Body of pancreas (tissue), 4 donors: Measurements from ENCODE around the gene HPS5. TPM values are rescaled to one million over a fixed set of nuclear protein-coding genes. Genes with fewer than 3 reads are reported as not detected.

Experiments used
- ATAC-seq: fragments of 150-250 bp; one replicate; pipeline ENCODE4 v1.9.1; 2016
- DNase-seq, 4 donors: peaks; one replicate each; pipeline ENCODE4 v3.0.0-alpha.2; 2019
- H3K27ac ChIP-seq, 4 donors: fragments of 200-600 bp; sonication (generic); 1 replicate in 3 of 4; 2 replicates in 1 of 4; pipeline versions ENCODE4 v1.5.1 to v1.6.1; 2016 to 2019; ENCODE audit warnings: mild to moderate bottlenecking in 1 of 4, mixed read lengths in 1 of 4, moderate library complexity in 1 of 4
- H3K27me3 ChIP-seq, 2 donors: fragments of 200-600 bp; sonication (generic); one replicate each; pipeline ENCODE4 v1.6.0; 2016; ENCODE audit warnings: mild to moderate bottlenecking in 1 of 2
- H3K36me3 ChIP-seq, 2 donors: fragments of 200-600 bp; sonication (generic); replicated peaks in 1 of 2; 2 replicates each; pipeline ENCODE4 v1.5.1; 2016; ENCODE audit warnings: low read depth in 2 of 2; ENCODE audit not compliant: insufficient read depth in 1 of 2
- H3K4me1 ChIP-seq: fragments of 200-600 bp; sonication (generic); one replicate; pipeline ENCODE4 v1.6.0; 2016
- H3K4me3 ChIP-seq, 2 donors: fragments of 200-600 bp; sonication (generic); 1 replicate in 1 of 2; 2 replicates in 1 of 2; pipeline ENCODE4 v1.5.1; 2016 to 2019
- H3K9me3 ChIP-seq, 3 donors: fragments of 200-600 bp; sonication (generic); 1 replicate in 2 of 3; 2 replicates in 1 of 3; pipeline ENCODE4 v1.5.1; 2016
- CTCF ChIP-seq, 7 experiments: fragments of 450-650 bp in 4 of 7; fragments of 200-600 bp in 3 of 7; sonication (generic) in 3 of 7; IDR thresholded peaks; one replicate each; pipeline ENCODE4 v1.5.1; 2016 to 2019; ENCODE audit warnings: antibody characterized with exemption in 7 of 7
- POLR2A ChIP-seq, 3 donors: fragments of 450-650 bp; IDR thresholded peaks; one replicate each; pipeline ENCODE4 v1.6.1; 2016; ENCODE audit warnings: antibody characterized with exemption in 3 of 3, mild to moderate bottlenecking in 2 of 3
- WGBS, 2 donors: methylation state at CpG; one replicate each; pipeline ENCODE4 v1.1.5; 2017; 5-methylcytosine and 5-hydroxymethylcytosine counted together
- intact Hi-C: fragments of 100-400 bp; cut with DNase I; formaldehyde crosslinking; loops from one replicate; pipeline ENCODE4 v1.15.1; 2023
- total RNA-seq, 2 donors: library from RNA; depleted of rRNA; stranded (reverse); fragments of >200 nt; gene quantifications; one replicate each; pipeline ENCODE4 v1.1.0, GENCODE V29; 2016

The HPS5 gene
- total RNA-seq, 2 donors from 2014 or later = 8.3 to 47.5 TPM

DNA sequence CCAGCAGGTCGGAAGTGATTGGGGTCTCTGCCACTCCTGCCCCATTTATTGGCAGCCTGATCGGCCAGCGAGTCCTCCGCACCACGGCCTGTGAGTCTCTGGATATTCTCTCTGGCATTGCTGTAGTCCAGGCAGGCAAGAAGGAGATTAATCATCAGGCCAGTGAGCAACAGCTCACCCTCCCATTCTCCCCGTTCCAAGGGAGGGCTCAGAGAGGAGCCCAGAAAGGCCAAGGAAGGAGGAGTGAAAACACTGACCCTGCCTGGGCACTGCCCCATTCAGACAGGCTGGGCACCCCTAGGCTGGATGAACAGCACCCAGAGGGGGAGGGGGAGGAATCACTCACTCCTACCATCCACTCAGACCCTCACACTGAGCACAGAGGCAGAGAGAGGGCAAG, 76.5 kb downstream of the HPS5 start:
- intact Hi-C loops = no loop called here
- ATAC-seq (no peak), DNase-seq (no peak)
- Histone ChIP-seq H3K9me3 (no peaks in the 10 kb centered on the region), H3K36me3 (no peaks in the 10 kb centered on the region), H3K27me3 (no peaks in the 10 kb centered on the region), H3K4me1 (no peaks in the 10 kb centered on the region), H3K4me3 (no peak overlapping the region), H3K27ac (no peak overlapping the region)
- 52 to 59% methylated on average over 6 of the region's 6 CpGs for WGBS, 2 donors
- TF ChIP-seq POLR2A (IDR thresholded peaks at IDR 0.05) (no peak), CTCF (IDR thresholded peaks at IDR 0.05) (no peak)

- 0% methylated on average over 1 of the region's 1 CpG for WGBS, 2 donors
- Histone ChIP-seq H3K27ac (no peak overlapping the region), H3K9me3 (no peaks in the 10 kb centered on the region), H3K27me3 (no peaks in the 10 kb centered on the region), H3K4me3 (no peak overlapping the region), H3K36me3 (no peaks in the 10 kb centered on the region), H3K4me1 (no peaks in the 10 kb centered on the region)
- intact Hi-C loops = no loop called here
- ATAC-seq = peak; percentile 50
- no peak for TF ChIP-seq POLR2A (IDR thresholded peaks at IDR 0.05)
- peak; percentile 47 to 86 (median 70) for TF ChIP-seq CTCF (IDR thresholded peaks at IDR 0.05)
- peak; percentile 57 to 75 (median 59) for DNase-seq
These were observed 78.1 kb downstream of the HPS5 start for GRCh38 chr11:18243783-18244362.

DNA sequence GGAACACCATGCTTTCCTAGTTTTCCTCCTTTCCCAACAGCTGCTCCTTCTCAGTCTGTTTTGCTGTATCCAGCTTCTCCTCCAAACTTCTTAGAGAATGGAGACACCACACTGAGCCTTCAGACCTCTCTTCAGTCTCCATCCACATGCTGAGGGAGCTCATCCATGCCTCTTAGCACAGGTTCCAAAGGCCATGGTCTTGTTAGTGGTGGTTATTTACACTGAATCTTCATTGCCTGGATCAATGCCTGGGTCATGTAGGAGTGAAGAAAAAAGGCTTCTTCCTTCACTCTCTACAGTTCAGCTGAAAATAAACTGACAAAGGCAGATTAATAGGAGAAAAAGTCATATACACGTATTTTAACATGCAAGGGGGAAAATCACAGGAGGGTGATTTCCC, 82.3 kb downstream of the HPS5 start:
- 57 to 69% methylated on average over 1 of the region's 1 CpG for WGBS, 2 donors
- no peaks in the 10 kb centered on the region for H3K36me3 ChIP-seq
- TF ChIP-seq POLR2A (IDR thresholded peaks at IDR 0.05) (no peak), CTCF (IDR thresholded peaks at IDR 0.05) (no peak)
- intact Hi-C loops = no loop called here
- no peak overlapping the region for H3K4me3 ChIP-seq
- H3K27me3 ChIP-seq = no peaks in the 10 kb centered on the region
- no peaks in the 10 kb centered on the region for H3K9me3 ChIP-seq
- no peaks in the 10 kb centered on the region for H3K4me1 ChIP-seq
- no peak for DNase-seq
- no peak for ATAC-seq
- no peak overlapping the region for H3K27ac ChIP-seq

GRCh38 chr11:18236664-18237356, 85.1 kb downstream of the HPS5 start, which contains the start of gene SAA4:
TSS of gene SAA4 (minus strand) at chr11:18236802. CDS start at chr11:18235926, 876 bp downstream.
- 69 to 75% methylated on average over 2 of the region's 2 CpGs for WGBS, 2 donors
- Histone ChIP-seq H3K4me1 (no peaks in the 10 kb centered on the region), H3K4me3 (no peak within 1 kb of the TSS), H3K27me3 (no peaks in the 10 kb centered on the region), H3K9me3 (no peaks in the 10 kb centered on the region), H3K27ac (no peak within 1 kb of the TSS), H3K36me3 (no peaks in the 10 kb centered on the region)
- TF ChIP-seq CTCF (IDR thresholded peaks at IDR 0.05) (no peak), POLR2A (IDR thresholded peaks at IDR 0.05) (no peak)
- ATAC-seq = no peak
- intact Hi-C loops = no loop called here
- no peak for DNase-seq
